ENCODE data around the gene PVALEF. TPM values are rescaled to one million over a fixed set of nuclear protein-coding genes. Genes with fewer than 3 reads are reported as not detected.

The PVALEF gene
- polyA plus RNA-seq, 1 donor (not counting 4 experiments of a cell fraction or from before 2014, with no cell fraction given): not detected

DNA sequence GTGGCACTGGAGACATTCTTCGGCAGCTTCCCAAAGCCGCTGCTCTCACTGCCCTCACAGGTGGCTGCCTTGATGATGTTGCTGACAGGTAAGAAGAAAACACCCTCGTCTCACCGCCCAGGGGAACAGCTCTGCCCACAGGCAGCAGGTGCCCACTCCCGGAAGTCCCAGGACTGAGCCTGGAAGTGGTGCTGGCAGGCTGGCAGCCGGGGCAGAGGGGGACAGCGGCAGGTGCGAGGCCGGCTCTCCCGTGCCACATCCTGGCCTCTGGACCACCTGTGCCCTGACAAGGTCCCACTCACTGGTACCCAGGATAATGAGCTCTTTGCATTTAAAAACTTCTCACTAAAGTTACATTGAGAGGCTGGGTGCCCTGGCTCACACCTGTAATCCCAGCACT lies 37.0 kb downstream of the PVALEF start:
- Histone ChIP-seq H3K36me3 (ENCODE audit: control insufficient read depth in 2 of 2, extremely low read depth in 1 of 2, insufficient read depth in 2 of 2, low read length in 2 of 2) (peaks cover 0 to 5% of the 10 kb centered on the region in 2 experiments), H3K79me2 (ENCODE audit: control insufficient read depth, insufficient read depth, low read length) (no peaks in the 10 kb centered on the region), H3K27me3 (ENCODE audit: control insufficient read depth, extremely low read depth, insufficient read depth, low read length) (no peaks in the 10 kb centered on the region), H2AFZ (ENCODE audit: control insufficient read depth, low read length) (no peak overlapping the region), H3K9ac (ENCODE audit: control insufficient read depth, extremely low read depth, insufficient read depth, low read length) (no peak overlapping the region), H3K4me3 (ENCODE audit: control insufficient read depth in 2 of 3, extremely low read depth in 1 of 3, insufficient read depth in 2 of 3, low read depth in 1 of 3, low read length in 3 of 3) (no peak overlapping the region), H3K27ac (ENCODE audit: control insufficient read depth, insufficient read depth, low read length) (no peak overlapping the region), H3K4me1 (ENCODE audit: control insufficient read depth, extremely low read depth, insufficient read depth, low read length) (no peaks in the 10 kb centered on the region), H3K9me1 (ENCODE audit: control insufficient read depth, extremely low read depth, insufficient read depth, low read length) (no peaks in the 10 kb centered on the region), H4K20me1 (ENCODE audit: control insufficient read depth, extremely low read depth, insufficient read depth, low read length) (no peaks in the 10 kb centered on the region), H3K4me2 (ENCODE audit: control insufficient read depth, extremely low read depth, insufficient read depth, low read depth, low read length) (no peak overlapping the region), H3K9me3 (ENCODE audit: control insufficient read depth, low read depth, low read length) (no peaks in the 10 kb centered on the region)
- FAIRE-seq: no peak
- TF ChIP-seq, protein P1, sequence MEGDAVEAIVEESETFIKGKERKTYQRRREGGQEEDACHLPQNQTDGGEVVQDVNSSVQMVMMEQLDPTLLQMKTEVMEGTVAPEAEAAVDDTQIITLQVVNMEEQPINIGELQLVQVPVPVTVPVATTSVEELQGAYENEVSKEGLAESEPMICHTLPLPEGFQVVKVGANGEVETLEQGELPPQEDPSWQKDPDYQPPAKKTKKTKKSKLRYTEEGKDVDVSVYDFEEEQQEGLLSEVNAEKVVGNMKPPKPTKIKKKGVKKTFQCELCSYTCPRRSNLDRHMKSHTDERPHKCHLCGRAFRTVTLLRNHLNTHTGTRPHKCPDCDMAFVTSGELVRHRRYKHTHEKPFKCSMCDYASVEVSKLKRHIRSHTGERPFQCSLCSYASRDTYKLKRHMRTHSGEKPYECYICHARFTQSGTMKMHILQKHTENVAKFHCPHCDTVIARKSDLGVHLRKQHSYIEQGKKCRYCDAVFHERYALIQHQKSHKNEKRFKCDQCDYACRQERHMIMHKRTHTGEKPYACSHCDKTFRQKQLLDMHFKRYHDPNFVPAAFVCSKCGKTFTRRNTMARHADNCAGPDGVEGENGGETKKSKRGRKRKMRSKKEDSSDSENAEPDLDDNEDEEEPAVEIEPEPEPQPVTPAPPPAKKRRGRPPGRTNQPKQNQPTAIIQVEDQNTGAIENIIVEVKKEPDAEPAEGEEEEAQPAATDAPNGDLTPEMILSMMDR (optimal IDR thresholded peaks at IDR 0.05 in 1 of 3, IDR thresholded peaks at IDR 0.05 in 1 of 3, conservative IDR thresholded peaks at IDR 0.05 in 1 of 3; ENCODE audit: extremely low read depth in 1 of 3, insufficient read depth in 2 of 3, low read length in 3 of 3): no peak
- TF ChIP-seq EZH2 (IDR thresholded peaks at IDR 0.05; ENCODE audit: low read length): no peak
- dilution Hi-C loops (cut with MboI; ENCODE audit: extremely low pct_ligation_motif_present, low sequenced_read_pairs): no loop called here
- no peak for DNase-seq (ENCODE audit: low read depth, low spot score)

GRCh38 chr17:81203136-81203535 lies 37.8 kb downstream of the PVALEF start:
- Histone ChIP-seq H3K9me3 (ENCODE audit: control insufficient read depth, low read depth, low read length) (no peaks in the 10 kb centered on the region), H3K79me2 (ENCODE audit: control insufficient read depth, insufficient read depth, low read length) (no peaks in the 10 kb centered on the region), H3K4me2 (ENCODE audit: control insufficient read depth, extremely low read depth, insufficient read depth, low read depth, low read length) (no peak overlapping the region), H4K20me1 (ENCODE audit: control insufficient read depth, extremely low read depth, insufficient read depth, low read length) (no peaks in the 10 kb centered on the region), H3K27ac (ENCODE audit: control insufficient read depth, insufficient read depth, low read length) (no peak overlapping the region), H3K36me3 (ENCODE audit: control insufficient read depth in 2 of 2, extremely low read depth in 1 of 2, insufficient read depth in 2 of 2, low read length in 2 of 2) (peaks cover 0 to 5% of the 10 kb centered on the region in 2 experiments), H3K9me1 (ENCODE audit: control insufficient read depth, extremely low read depth, insufficient read depth, low read length) (no peaks in the 10 kb centered on the region), H3K9ac (ENCODE audit: control insufficient read depth, extremely low read depth, insufficient read depth, low read length) (no peak overlapping the region), H3K4me3 (ENCODE audit: control insufficient read depth in 2 of 3, extremely low read depth in 1 of 3, insufficient read depth in 2 of 3, low read depth in 1 of 3, low read length in 3 of 3) (no peak overlapping the region), H3K4me1 (ENCODE audit: control insufficient read depth, extremely low read depth, insufficient read depth, low read length) (no peaks in the 10 kb centered on the region), H2AFZ (ENCODE audit: control insufficient read depth, low read length) (no peak overlapping the region), H3K27me3 (ENCODE audit: control insufficient read depth, extremely low read depth, insufficient read depth, low read length) (no peaks in the 10 kb centered on the region)
- dilution Hi-C loops (cut with MboI; ENCODE audit: extremely low pct_ligation_motif_present, low sequenced_read_pairs): no loop called here
- FAIRE-seq (no peak), DNase-seq (ENCODE audit: low read depth, low spot score) (no peak)
- TF ChIP-seq, protein P1 (optimal IDR thresholded peaks at IDR 0.05 in 1 of 3, IDR thresholded peaks at IDR 0.05 in 1 of 3, conservative IDR thresholded peaks at IDR 0.05 in 1 of 3; ENCODE audit: extremely low read depth in 1 of 3, insufficient read depth in 2 of 3, low read length in 3 of 3): no peak
- TF ChIP-seq EZH2 (IDR thresholded peaks at IDR 0.05; ENCODE audit: low read length): no peak

All from keratinocyte (primary cell).